ENCODE results near the gene SEBOX.

Gene SEBOX

DNA sequence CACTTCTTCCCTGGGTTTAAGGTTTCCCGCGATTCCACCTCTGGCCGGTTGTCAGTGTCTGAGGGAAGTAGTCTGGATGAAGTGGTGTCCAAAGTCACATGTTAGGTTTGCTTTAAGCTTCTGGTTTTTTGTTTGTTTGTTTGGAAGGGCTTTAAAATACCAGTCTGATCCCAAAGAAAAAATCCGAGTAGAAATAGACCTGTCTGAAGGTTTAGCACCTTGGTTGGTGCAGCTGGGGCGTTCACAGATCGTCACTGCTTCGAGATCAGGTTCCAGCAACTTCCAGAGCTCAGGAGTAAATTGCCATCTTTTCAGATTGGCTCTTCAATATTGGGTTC is 45.4 kb downstream of the SEBOX start:
- no peak for DNase-seq (ENCODE audit: low read depth, low spot score)

DNA sequence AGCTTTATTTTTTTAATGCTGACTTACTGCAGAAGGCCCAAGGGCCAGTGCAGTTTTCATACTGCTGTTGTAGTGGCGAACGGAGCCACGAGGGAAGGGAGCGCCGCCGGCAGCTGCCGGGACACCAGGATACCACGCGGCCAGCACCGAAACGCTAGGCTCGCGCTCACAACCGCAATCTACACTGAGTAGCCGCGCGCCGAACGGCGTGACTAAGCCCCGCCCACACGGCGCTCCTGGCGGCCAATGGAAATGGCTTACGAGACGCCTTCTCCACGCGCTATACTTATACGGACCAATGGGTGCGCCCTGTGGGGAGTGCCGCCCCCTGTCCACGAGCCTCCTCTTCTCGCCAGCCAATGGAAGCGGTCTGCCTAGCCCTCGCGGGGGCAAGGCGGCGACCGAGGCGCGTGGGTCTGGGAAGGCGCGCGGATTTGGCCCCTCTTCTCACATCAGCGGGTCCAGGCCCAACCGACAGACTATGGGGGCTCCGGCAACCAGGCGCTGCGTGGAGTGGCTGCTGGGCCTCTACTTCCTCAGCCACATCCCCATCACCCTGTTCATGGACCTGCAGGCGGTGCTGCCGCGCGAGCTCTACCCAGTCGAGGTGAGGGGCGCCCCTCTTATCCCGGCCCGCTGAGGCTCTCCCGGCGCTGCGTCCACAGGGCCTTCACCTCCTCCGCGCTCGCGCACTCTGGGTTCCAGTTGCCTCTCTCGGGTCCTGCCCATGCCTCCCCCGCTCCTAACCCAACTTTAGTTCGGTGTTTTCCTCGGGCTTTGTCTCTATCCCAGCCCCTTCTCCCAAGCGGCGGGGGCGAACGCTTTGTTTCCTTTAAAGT is 46.0 kb downstream of the SEBOX start, which contains the start of gene TMEM97:
TSS of gene TMEM97 (plus strand) at position 442 of the 839 bp plus-strand sequence. CDS start at position 482, 40 bp downstream.
- DNase-seq (ENCODE audit: low read depth, low spot score) = peak; percentile 99

DNA sequence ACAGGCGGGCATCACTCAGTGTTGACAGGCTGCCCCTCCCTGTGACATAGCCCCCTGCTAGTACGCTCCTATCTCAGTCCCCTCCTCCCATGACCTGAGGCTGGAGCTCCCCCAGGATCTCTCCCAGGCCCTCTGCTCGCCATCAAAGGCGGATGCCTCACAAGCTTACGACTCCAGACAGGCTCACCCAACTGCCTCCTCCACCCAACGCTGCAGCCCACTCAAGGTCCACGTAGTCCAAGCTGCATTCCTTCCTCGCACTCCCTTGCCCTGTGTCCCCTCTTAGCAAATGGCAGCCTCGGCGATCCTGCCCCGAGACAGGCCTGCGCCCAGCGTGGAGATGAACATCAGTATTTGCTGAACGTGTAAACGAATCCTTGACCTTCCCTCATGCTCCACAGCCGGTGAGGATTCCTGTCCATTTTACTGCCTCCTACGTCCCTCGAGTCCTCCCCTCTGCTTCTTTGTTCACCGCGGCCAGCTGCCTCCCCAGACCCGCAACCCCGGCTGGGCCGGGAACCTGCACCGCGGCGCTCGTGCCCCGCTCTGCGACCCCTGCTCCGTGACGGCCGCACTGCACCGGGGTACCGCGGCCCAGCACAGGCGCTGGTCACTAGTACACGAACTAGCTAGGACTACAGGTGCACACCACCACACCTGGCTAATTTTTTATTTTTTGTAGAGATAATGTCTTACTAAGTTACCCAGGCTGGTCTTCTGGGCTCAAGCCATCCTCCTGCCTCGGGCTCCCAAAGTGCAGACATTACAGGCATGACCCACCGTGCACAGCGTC is 46.8 kb downstream of the SEBOX start:
- peak; percentile 23 for DNase-seq (ENCODE audit: low read depth, low spot score)

DNA sequence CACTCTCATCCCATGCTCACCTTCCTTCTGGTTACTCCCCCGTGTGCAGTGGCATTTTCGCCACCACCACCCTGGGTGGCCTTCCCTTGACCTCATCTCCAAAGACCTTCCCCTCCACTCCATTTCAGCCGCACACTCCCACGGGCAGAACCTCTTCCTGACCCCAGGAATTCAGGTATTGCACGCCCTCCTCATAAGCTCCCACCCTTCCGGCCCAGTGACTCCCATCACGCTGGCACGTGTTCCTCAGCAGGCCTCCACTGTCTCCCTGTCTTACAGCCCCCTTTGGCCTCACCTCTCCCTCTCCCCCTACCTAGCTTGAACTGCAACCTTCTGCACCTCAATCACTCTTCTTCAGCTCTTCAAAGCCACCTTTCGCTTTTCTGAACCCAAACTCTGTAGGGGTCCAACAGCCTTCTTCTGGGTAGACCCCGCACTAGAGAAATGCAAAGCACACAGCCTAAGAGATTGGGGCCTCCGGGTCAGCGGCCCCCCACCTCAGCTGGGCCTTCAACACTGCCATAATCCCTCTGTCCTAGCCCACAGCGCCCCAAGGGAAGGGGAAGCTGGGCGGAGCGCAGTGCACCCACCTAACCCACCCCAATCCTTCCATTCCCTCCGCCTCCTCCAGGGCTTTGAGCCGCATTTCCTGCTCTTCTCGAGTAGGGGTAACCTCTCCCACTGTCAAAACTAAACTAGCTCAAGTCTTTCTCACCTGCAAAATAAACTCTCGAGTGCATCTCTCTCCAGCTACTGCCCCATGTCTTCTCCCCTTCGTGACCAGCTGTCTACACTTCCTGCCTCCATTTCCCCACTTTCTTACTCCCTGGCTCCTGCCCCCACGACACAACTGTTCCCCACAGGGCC is 47.7 kb downstream of the SEBOX start:
- no peak for DNase-seq (ENCODE audit: low read depth, low spot score)

DNA sequence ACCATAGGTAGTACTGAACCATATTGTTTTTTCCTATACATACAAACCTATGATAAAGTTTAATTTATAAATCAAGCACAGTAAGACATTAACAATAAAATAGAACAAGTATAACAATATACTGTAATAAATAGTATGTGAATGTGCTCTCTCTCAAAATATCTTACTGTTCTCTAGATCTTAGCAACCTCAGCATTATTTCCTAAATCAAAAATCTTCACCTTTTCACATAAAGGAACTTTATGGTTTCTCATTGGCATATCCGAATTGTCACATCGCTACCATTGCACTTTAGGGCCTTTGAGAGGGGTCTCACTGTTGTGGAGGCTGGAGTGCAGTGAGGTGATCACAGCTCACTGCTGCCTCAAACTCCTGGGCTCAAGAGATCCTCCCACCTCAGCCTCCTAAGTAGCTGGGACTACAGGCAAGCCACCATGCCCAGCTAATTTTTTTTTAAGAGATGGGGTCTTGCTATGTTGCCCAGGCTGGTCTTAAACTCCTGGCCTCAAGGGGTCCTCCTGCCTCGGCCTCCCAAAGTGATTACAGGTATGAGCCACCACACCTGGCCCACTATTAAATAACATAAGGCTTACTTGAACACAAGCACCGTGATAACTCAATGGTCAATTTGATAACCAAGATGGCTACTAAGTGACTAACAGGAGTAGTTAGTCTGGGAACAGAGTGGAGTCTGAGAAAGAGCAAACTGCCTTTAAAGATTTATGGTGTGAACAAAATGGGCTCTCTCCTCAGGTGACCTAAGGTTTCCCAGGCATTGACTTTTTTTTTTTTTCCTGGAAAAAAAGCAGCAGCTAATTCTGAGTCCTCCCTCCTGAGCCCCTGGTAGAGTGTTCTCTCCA is 48.9 kb downstream of the SEBOX start:
- no peak for DNase-seq (ENCODE audit: low read depth, low spot score)

DNA sequence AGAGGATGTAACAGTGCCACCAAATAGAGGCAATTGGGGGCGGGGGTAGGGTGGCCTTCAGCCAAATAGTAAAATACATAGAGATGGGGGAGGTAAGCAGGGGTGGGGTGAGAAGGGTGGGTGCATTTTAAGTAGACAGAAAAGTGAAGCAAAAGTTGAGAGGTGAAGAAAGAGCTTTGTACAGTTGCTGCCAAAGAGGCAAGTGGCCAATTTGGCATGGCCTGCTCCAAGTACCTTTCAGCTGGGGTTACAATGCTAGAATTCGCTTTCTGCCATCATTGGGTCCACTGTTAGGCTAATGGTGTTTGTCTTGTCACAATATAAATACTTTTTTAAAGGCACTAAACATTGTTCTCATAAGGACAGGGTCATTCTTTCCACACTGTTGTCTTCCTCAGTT is 51.2 kb downstream of the SEBOX start:
- no peak for DNase-seq (ENCODE audit: low read depth, low spot score)

Data from astrocyte of the hippocampus (primary cell).